Upper lobe of left lung (tissue), 6 donors: ENCODE data around the gene XYLT1. TPM values are rescaled to one million over a fixed set of nuclear protein-coding genes. Genes with fewer than 3 reads are reported as not detected.
A peak's percentile ranks its signal among the peaks of the same experiment; 100 is the strongest.

ENCODE experiments used
- ATAC-seq, 2 donors: fragments of 200-7000 bp; cut with Tn5 transposase; one replicate each; pipeline ENCODE4 v1.9.1; 2022; ENCODE audit warnings: mild to moderate bottlenecking in 2 of 2, moderate library complexity in 2 of 2; ENCODE audit not compliant: low FRiP score in 2 of 2
- DNase-seq, 2 donors: peaks; one replicate each; pipeline ENCODE4 v3.0.0-alpha.2; 2019 to 2020
- H3K27ac ChIP-seq, 4 donors: fragments of 200-600 bp; sonication (generic); one replicate each; pipeline ENCODE4 v1.5.1; 2016 to 2019
- H3K27me3 ChIP-seq, 4 donors: fragments of 200-600 bp; sonication (generic); one replicate each; pipeline ENCODE4 v1.5.1; 2017 to 2019
- H3K36me3 ChIP-seq, 4 donors: fragments of 200-600 bp; sonication (generic); one replicate each; pipeline ENCODE4 v1.5.1; 2016 to 2019
- H3K4me1 ChIP-seq, 4 donors: fragments of 200-600 bp; sonication (generic); one replicate each; pipeline ENCODE4 v1.5.1; 2018 to 2019
- H3K4me3 ChIP-seq, 4 donors: fragments of 200-600 bp; sonication (generic); one replicate each; pipeline ENCODE4 v1.5.1; 2017 to 2019; ENCODE audit warnings: mild to moderate bottlenecking in 2 of 4, moderate library complexity in 1 of 4
- H3K9me3 ChIP-seq, 4 donors: fragments of 200-600 bp; sonication (generic); one replicate each; pipeline ENCODE4 v1.5.1; 2018 to 2019
- EP300 ChIP-seq, 4 donors: sonication (generic); formaldehyde crosslinking; IDR thresholded peaks; one replicate each; pipeline ENCODE4 v1.5.1; 2017; ENCODE audit warnings: antibody characterized with exemption in 4 of 4, control low read depth in 2 of 4
- POLR2A ChIP-seq, 4 donors: fragments of 450-650 bp; IDR thresholded peaks; one replicate each; pipeline ENCODE4 v1.5.1; 2016 to 2017; ENCODE audit warnings: antibody characterized with exemption in 4 of 4, mild to moderate bottlenecking in 2 of 4
- POLR2AphosphoS5 ChIP-seq, 2 donors: sonication (generic); formaldehyde crosslinking; IDR thresholded peaks; one replicate each; pipeline ENCODE4 v1.5.1; 2017; ENCODE audit warnings: antibody characterized with exemption in 2 of 2
- WGBS, 2 donors: methylation state at CpG; one replicate each; pipeline ENCODE4 v1.1.5; 2017 to 2018; 5-methylcytosine and 5-hydroxymethylcytosine counted together
- total RNA-seq, 6 donors: library from RNA; depleted of rRNA in 4 of 6; stranded (reverse); fragments of >200 nt in 4 of 6; gene quantifications; one replicate each; pipeline versions ENCODE4 v1.1.0 to v1.2.1, GENCODE V29; 2016 to 2021
- TF ChIP-seq, protein P1 (sequence below), 6 experiments: fragments of 450-650 bp in 4 of 6; fragments of 200-600 bp in 2 of 6; sonication (generic) in 2 of 6; IDR thresholded peaks; one replicate each; pipeline ENCODE4 v1.5.1; 2016 to 2019; ENCODE audit warnings: antibody characterized with exemption in 6 of 6
- donor health status: DM: no; HTN: no; CAD: no; lungs with moderate emphysema.
- donor health status: DM: no; HTN: yes; CAD: no; lungs with severe emphysema.

The XYLT1 gene
- total RNA-seq, 6 donors from 2014 or later = 3.0 to 26.2 (median 6.8) TPM

DNA sequence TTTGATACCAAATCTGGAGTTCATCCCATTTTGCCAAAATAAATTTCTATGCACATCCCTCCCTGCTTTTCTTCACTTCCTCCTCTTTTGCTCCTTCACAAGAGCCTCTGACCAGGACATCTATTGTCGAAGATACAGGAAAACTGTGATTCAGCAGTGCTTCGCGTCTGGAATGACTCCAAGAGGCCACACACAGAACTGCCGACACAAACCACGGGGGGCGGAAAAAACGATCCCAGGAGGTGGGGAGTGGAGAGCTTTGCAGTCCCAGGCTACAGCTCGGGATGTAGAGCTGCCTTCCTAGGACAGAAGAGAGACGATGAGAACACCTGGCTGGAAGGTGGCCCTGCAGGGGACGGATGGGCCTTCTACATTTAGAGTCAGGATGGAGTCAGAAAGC is 102.8 kb downstream of the XYLT1 start:
- Histone ChIP-seq H3K4me3 (no peak overlapping the region), H3K36me3 (no peaks in the 10 kb centered on the region), H3K4me1 (peaks cover 29 to 55% (median 40%) of the 10 kb centered on the region in 4 donors), H3K27ac (no peak overlapping the region), H3K27me3 (no peaks in the 10 kb centered on the region), H3K9me3 (no peaks in the 10 kb centered on the region)
- WGBS, 2 donors = 56 to 64% methylated on average over 10 of the region's 10 CpGs
- no peak for DNase-seq
- TF ChIP-seq, protein P1, sequence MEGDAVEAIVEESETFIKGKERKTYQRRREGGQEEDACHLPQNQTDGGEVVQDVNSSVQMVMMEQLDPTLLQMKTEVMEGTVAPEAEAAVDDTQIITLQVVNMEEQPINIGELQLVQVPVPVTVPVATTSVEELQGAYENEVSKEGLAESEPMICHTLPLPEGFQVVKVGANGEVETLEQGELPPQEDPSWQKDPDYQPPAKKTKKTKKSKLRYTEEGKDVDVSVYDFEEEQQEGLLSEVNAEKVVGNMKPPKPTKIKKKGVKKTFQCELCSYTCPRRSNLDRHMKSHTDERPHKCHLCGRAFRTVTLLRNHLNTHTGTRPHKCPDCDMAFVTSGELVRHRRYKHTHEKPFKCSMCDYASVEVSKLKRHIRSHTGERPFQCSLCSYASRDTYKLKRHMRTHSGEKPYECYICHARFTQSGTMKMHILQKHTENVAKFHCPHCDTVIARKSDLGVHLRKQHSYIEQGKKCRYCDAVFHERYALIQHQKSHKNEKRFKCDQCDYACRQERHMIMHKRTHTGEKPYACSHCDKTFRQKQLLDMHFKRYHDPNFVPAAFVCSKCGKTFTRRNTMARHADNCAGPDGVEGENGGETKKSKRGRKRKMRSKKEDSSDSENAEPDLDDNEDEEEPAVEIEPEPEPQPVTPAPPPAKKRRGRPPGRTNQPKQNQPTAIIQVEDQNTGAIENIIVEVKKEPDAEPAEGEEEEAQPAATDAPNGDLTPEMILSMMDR (IDR thresholded peaks at IDR 0.05) = peak in 3 of 6 experiments; percentile 7 to 19 (median 16)
- no peak for TF ChIP-seq POLR2AphosphoS5 (IDR thresholded peaks at IDR 0.05)
- peak in 1 of 2 donors; percentile 12 for ATAC-seq

DNA sequence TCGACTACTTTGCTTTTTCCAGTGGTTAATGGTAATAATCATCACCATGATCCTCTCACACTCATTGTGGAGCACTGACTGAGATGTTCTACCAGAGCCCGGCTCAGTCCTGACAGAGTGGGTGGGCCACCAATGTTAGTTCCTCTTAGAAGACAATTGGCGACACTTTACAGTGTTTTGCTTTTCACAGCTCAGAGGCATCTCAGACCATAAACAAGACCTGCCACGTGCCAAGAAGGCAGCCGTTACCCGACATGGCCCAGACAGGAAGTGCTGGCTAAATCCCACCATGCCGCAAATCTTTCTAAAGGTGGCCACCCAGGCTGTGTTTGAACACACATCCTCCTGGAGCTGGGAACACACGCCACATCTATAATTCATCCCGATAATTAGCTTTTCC is 103.7 kb downstream of the XYLT1 start:
- Histone ChIP-seq H3K36me3 (no peaks in the 10 kb centered on the region), H3K27ac (peak overlapping the region in 3 of 4 donors; percentile 7 to 35 (median 17)), H3K27me3 (no peaks in the 10 kb centered on the region), H3K4me1 (peaks cover 29 to 55% (median 40%) of the 10 kb centered on the region in 4 donors), H3K9me3 (no peaks in the 10 kb centered on the region), H3K4me3 (no peak overlapping the region)
- 44 to 69% methylated on average over 9 of the region's 9 CpGs for WGBS, 2 donors
- no peak for ATAC-seq
- no peak for DNase-seq
- no peak for TF ChIP-seq EP300 (IDR thresholded peaks at IDR 0.05)
- TF ChIP-seq POLR2A (IDR thresholded peaks at IDR 0.05) = no peak
- TF ChIP-seq, protein P1 (IDR thresholded peaks at IDR 0.05) = no peak
- TF ChIP-seq POLR2AphosphoS5 (IDR thresholded peaks at IDR 0.05) = no peak

DNA sequence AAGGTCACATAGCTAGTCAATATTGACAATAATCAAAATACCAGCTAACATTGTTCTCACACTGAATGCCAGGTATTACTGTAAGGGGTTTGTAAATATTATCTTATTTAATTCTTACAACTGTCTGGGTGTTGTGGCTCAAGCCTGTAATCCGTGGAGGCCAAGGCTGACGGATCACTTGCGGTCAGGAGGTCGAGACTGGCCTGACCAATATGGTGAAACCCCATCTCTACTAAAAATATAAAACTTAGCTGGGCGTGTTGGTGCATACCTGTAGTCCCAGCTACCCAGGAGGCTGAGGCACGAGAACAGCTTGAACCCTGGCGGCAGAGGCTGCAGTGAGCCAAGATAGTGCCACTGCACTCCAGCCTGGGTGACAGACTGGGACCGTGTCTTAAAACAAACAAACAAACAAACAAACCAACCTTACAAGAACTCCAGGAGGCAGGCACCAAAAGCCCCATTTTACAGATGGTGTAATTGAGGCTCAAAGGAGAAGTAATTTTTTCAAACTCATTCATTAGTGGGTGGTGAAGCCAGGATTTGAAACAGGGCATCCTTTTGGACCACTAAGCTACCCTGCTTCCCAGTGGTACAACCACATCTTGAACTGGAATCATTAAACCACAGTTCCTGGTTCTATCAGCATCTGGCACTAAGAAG is 104.3 kb downstream of the XYLT1 start:
- H3K36me3 ChIP-seq = no peaks in the 10 kb centered on the region
- H3K4me3 ChIP-seq = no peak overlapping the region
- ATAC-seq (no peak), DNase-seq (no peak)
- peaks cover 29 to 55% (median 40%) of the 10 kb centered on the region in 4 donors for H3K4me1 ChIP-seq
- H3K9me3 ChIP-seq = no peaks in the 10 kb centered on the region
- no peaks in the 10 kb centered on the region for H3K27me3 ChIP-seq
- TF ChIP-seq, protein P1 (IDR thresholded peaks at IDR 0.05) = no peak
- TF ChIP-seq EP300 (IDR thresholded peaks at IDR 0.05) = no peak
- peak overlapping the region in 2 of 4 donors; percentile 7 to 35 for H3K27ac ChIP-seq
- 74 to 88% methylated on average over 8 of the region's 8 CpGs for WGBS, 2 donors

DNA sequence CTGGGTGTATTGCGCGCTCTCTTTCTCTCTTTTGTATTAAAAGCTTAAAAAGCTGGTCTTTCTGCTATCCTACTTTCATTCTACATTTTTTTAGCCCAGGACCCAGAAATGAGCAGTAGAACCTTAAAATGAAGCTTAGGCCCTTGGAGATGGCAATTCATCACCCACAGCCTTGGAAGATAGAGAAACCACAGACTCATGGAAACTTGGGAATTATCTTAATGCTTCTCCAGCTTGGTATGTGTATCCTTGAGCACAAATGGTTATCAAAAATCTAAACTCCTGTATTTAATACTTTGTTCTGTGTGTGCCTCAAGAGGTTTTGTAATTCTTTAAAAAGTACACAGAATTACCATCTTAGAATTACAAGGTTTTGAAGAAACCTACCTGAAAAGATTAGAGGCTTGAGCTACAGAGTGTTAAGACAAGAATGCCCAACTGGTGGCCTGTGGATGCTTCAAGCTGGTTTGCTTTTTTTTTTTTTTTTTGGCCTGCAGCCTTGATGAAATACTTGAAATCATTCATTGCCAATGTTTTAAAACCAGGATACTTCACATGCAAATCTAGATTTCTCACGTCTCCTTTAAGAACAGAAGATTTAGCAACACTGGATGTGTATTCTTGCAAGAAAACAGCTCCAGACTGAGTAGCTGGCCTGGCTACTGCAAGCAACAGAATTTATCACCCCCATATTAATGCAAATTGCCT is 105.0 kb downstream of the XYLT1 start:
- Histone ChIP-seq H3K27me3 (no peaks in the 10 kb centered on the region), H3K4me3 (no peak overlapping the region), H3K9me3 (no peaks in the 10 kb centered on the region), H3K27ac (no peak overlapping the region), H3K36me3 (no peaks in the 10 kb centered on the region), H3K4me1 (peaks cover 29 to 51% (median 43%) of the 10 kb centered on the region in 4 donors)
- no peak for ATAC-seq
- 77 to 83% methylated on average over 3 of the region's 3 CpGs for WGBS, 2 donors
- no peak for TF ChIP-seq POLR2A (IDR thresholded peaks at IDR 0.05)
- TF ChIP-seq POLR2AphosphoS5 (IDR thresholded peaks at IDR 0.05) = no peak
- no peak for TF ChIP-seq EP300 (IDR thresholded peaks at IDR 0.05)
- TF ChIP-seq, protein P1 (IDR thresholded peaks at IDR 0.05) = no peak
- no peak for DNase-seq
